HL-60 (cell line): ENCODE results near the gene HMGXB4.

Source experiments
- DNase-seq, 2 experiments: peaks; one replicate each; pipeline ENCODE4 v3.0.0-alpha.2; 2010 to 2020; ENCODE audit warnings: low read depth in 1 of 2, low spot score in 1 of 2
- H3K27ac ChIP-seq: fragments of 250-450 bp; sonication (Bioruptor Pico); replicated peaks from 2 replicates; pipeline ENCODE4 v1.5.1; 2020; ENCODE audit warnings: mild to moderate bottlenecking, moderate library complexity
- H3K27me3 ChIP-seq: fragments of 250-450 bp; sonication (Bioruptor Pico); 2 replicates; pipeline ENCODE4 v1.5.1; 2021; ENCODE audit warnings: mild to moderate bottlenecking, moderate library complexity; ENCODE audit not compliant: insufficient read depth, poor library complexity, severe bottlenecking
- H3K4me3 ChIP-seq: replicated peaks from 2 replicates; pipeline ENCODE4 v1.5.1; 2011; ENCODE audit warnings: mild to moderate bottlenecking, control low read depth, low read length; ENCODE audit not compliant: insufficient read depth
- GABPA ChIP-seq: IDR thresholded peaks from 2 replicates; pipeline ENCODE4 v1.6.1; 2012; ENCODE audit warnings: low read depth
- POLR2AphosphoS5 ChIP-seq: IDR thresholded peaks from 2 replicates; pipeline ENCODE4 v1.6.1; 2012; ENCODE audit warnings: low read depth
- SPI1 ChIP-seq: IDR thresholded peaks from 2 replicates; pipeline ENCODE4 v1.6.1; 2012; ENCODE audit warnings: low read depth, mild to moderate bottlenecking, borderline replicate concordance
- TF ChIP-seq, protein P1 (sequence below): IDR thresholded peaks from 2 replicates; pipeline ENCODE4 v1.6.1; 2012; ENCODE audit warnings: low read depth; ENCODE audit not compliant: insufficient replicate concordance
- TF ChIP-seq, protein P2 (sequence below): IDR thresholded peaks from one replicate; pipeline ENCODE4 v1.5.1; 2011; ENCODE audit warnings: low read length, control low read depth, inconsistent platforms; ENCODE audit not compliant: insufficient read depth

HMGXB4 gene

DNA sequence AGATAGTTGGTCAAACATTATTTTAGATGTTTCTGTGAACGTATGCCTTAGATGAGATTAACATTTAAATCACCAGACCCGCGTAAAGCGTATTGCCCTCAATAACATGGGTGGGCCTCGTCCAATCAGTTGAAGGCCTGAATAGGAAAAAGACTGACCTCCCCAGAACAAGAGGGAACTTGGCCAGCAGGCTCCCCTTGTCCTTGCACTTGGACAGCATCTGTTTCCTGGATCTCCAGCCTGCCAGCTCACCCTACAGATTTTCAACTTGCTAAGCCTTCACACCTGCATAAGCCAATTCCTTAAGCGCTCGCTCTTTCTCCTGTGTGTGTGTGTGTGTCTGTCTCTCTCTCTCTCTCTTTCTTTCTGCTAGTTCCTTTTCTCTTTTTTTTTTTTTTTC lies 50.6 kb downstream of the HMGXB4 start:
- TF ChIP-seq POLR2AphosphoS5: no peak
- no peak for TF ChIP-seq SPI1
- TF ChIP-seq GABPA: no peak
- TF ChIP-seq, protein P1, sequence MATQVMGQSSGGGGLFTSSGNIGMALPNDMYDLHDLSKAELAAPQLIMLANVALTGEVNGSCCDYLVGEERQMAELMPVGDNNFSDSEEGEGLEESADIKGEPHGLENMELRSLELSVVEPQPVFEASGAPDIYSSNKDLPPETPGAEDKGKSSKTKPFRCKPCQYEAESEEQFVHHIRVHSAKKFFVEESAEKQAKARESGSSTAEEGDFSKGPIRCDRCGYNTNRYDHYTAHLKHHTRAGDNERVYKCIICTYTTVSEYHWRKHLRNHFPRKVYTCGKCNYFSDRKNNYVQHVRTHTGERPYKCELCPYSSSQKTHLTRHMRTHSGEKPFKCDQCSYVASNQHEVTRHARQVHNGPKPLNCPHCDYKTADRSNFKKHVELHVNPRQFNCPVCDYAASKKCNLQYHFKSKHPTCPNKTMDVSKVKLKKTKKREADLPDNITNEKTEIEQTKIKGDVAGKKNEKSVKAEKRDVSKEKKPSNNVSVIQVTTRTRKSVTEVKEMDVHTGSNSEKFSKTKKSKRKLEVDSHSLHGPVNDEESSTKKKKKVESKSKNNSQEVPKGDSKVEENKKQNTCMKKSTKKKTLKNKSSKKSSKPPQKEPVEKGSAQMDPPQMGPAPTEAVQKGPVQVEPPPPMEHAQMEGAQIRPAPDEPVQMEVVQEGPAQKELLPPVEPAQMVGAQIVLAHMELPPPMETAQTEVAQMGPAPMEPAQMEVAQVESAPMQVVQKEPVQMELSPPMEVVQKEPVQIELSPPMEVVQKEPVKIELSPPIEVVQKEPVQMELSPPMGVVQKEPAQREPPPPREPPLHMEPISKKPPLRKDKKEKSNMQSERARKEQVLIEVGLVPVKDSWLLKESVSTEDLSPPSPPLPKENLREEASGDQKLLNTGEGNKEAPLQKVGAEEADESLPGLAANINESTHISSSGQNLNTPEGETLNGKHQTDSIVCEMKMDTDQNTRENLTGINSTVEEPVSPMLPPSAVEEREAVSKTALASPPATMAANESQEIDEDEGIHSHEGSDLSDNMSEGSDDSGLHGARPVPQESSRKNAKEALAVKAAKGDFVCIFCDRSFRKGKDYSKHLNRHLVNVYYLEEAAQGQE: no peak
- TF ChIP-seq, protein P2, sequence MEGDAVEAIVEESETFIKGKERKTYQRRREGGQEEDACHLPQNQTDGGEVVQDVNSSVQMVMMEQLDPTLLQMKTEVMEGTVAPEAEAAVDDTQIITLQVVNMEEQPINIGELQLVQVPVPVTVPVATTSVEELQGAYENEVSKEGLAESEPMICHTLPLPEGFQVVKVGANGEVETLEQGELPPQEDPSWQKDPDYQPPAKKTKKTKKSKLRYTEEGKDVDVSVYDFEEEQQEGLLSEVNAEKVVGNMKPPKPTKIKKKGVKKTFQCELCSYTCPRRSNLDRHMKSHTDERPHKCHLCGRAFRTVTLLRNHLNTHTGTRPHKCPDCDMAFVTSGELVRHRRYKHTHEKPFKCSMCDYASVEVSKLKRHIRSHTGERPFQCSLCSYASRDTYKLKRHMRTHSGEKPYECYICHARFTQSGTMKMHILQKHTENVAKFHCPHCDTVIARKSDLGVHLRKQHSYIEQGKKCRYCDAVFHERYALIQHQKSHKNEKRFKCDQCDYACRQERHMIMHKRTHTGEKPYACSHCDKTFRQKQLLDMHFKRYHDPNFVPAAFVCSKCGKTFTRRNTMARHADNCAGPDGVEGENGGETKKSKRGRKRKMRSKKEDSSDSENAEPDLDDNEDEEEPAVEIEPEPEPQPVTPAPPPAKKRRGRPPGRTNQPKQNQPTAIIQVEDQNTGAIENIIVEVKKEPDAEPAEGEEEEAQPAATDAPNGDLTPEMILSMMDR: no peak
- H3K4me3 ChIP-seq: no peak overlapping the region
- H3K27ac ChIP-seq: no peak overlapping the region
- DNase-seq: peak in 1 of 2 experiments; percentile 14
- no peaks in the 10 kb centered on the region for H3K27me3 ChIP-seq

GRCh38 chr22:35308480-35309021 lies 51.3 kb downstream of the HMGXB4 start:
- DNase-seq: peak; percentile 15 to 37
- TF ChIP-seq POLR2AphosphoS5 (no peak), GABPA (no peak), SPI1 (no peak)
- TF ChIP-seq, protein P2: no peak
- TF ChIP-seq, protein P1: no peak
- H3K27me3 ChIP-seq: no peaks in the 10 kb centered on the region
- H3K4me3 ChIP-seq: no peak overlapping the region
- no peak overlapping the region for H3K27ac ChIP-seq

GRCh38 chr22:35310556-35311550 lies 53.6 kb downstream of the HMGXB4 start:
- no peak overlapping the region for H3K27ac ChIP-seq

More at GRCh38 chr22:35310556-35311550, 53.6 kb downstream of the HMGXB4 start:
- no peak overlapping the region for H3K4me3 ChIP-seq
- H3K27me3 ChIP-seq: no peaks in the 10 kb centered on the region
- DNase-seq: no peak
- TF ChIP-seq, protein P2: no peak
